ENCODE measurements around the gene AKR1C2.
"Not testable (repeated sequence)": the region's sequence is repeated elsewhere in the genome, so short reads cannot be mapped to it uniquely, and the experiment has no call there.

AKR1C2 gene

GRCh38 chr10:4984971-4985594, 18.6 kb downstream of the AKR1C2 start:
- peak; percentile 71 for DNase-seq

GRCh38 chr10:4984223-4984622, 19.4 kb downstream of the AKR1C2 start:
- no peak for DNase-seq

DNA sequence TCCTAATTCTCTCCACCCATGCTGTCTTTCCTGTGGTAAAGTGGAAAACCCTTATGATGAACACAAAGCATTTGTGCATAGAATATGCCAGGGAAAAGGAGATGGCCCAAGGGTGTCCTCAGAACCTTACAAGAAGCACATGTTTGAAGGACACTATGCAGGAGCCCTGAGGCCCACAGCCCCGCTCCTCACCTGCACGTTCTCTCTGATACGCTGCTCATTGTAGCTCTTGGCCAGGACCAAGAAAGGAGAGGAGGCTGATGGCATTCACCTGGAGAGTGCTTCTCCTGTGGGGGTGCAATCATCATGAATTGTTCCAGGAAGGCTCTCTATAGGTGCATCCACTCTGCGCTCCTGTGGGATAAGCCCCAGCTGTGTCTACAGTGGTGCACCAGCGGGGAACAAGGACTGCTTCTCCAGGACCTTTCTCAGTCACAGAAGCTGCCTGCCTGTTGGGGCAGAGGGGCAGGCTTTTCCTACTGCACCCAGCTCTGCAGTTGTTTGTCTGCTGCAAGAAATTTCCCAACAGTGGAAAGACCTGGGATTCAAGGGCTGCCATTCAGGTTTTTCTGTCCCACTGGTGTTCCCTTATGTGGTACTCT, 19.9 kb downstream of the AKR1C2 start:
- DNase-seq: no peak

DNA sequence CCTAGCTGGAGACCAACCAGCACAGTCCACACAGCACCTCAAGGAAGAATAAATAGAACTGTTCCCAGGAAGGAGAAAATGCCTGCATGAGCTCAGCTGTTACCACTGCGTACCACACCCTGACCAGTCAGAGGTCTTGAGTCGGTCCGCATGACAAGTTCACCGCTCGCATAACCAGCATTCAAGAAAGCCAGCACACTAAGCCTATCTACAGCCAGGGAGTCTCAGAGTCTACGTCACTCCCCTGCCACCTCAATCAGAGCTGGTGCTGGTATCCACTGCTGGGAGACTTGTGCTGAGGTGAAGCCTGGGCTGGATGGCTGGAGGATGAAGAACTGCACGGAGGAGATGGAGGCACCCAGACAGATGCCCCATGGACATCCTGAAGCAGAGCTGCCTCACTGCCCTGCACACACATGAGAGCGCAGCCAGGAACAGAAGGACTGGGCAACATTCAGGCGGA, 20.9 kb downstream of the AKR1C2 start:
- no peak for DNase-seq

DNA sequence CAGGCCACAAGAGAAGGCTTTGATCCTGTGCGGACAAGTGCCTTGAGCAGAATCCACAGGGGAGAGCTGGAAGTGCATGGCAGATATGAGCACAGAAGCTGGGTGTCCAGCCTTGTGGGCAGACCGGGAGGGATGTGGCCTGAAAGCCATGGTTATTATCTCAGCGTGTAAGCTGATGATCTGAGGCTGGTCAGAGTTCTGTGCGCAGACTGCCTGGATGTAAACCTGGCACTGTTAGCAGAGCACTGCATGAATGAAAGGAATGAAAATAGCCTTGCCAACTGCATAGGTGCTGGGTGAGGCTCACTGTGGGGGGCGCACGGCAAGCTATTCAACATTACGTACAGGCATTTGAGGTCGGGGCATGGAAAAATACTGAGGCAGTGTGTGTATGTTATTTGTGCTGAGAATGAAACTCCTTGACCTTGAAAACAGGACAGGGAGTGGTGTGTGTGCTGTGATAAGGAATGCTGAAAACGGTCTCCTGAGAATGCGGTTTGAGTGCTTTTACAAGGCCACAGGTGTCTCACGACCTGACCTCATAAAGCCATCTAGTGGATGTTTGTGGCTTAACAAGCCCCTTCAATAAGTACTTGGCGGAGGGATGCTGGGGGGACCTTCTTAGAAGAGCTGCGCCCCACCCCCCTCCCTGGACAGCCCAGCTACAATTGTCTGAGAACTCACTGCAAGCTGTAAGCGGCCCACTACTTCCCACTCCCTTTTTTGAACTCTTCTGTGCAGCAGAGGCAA, 21.8 kb downstream of the AKR1C2 start:
- peak; percentile 63 for DNase-seq

DNA sequence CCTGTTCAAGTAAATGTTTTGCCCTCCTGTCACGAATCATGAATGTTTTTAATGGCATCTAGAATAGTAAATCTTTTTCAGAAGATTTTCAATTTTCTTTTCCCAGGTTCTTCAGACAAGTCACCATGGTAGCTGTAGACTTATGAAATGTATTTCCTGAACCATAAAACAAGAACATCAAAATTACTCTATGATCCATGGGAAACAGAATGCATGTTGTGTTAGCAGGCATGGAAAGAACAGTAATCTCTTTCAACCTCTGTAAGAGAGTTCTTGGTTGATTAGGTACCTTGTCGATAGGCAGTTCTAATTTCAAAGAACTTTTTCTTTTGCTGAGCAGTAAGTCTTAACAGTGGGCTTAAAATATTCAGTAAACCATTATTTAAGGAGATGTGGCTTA, 22.9 kb downstream of the AKR1C2 start:
- DNase-seq: no peak

DNA sequence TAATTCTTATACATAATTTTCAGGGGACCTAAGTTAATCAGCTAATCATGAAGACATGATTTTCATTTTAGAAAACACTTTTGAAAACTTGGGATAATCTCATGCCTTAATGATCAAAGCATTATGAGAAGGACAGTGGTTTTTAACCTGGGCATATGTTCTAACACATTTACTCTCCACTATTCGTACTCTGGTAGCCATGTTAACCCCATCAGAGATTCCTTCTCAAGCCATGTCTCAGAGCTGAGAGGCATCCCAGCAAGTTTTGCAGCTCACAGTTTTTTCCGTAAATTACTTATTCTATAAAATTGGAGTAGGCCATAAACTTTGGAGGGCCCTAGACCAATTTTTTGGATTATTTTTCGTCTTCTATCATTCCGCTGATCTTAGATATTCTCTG, 24.8 kb downstream of the AKR1C2 start:
- DNase-seq: no peak

GRCh38 chr10:4977025-4977424, 26.6 kb downstream of the AKR1C2 start:
- no peak for DNase-seq

- not testable (repeated sequence) for DNase-seq
These were observed 29.3 kb downstream of the AKR1C2 start for GRCh38 chr10:4974400-4974799.

DNA sequence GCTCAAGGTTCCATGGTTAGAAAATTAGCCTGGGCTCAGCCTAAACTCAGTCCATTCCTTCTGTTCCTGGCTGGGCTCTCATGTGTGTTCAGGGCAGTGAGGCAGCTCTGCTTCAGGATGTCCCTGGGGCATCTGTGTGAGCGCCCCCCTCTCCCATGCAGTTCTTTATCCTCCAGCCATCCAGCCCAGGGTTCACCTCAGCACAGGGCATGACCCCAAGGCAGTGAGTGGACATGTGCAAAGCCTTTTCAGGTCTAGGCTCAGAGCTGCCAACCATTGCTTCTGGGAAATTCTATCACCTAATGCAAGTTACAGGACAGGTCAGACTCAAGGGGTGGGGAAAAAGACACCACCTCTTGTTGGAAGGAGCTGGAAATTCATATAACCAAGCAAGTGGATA, 30.4 kb downstream of the AKR1C2 start:
- not testable (repeated sequence) for DNase-seq

DNA sequence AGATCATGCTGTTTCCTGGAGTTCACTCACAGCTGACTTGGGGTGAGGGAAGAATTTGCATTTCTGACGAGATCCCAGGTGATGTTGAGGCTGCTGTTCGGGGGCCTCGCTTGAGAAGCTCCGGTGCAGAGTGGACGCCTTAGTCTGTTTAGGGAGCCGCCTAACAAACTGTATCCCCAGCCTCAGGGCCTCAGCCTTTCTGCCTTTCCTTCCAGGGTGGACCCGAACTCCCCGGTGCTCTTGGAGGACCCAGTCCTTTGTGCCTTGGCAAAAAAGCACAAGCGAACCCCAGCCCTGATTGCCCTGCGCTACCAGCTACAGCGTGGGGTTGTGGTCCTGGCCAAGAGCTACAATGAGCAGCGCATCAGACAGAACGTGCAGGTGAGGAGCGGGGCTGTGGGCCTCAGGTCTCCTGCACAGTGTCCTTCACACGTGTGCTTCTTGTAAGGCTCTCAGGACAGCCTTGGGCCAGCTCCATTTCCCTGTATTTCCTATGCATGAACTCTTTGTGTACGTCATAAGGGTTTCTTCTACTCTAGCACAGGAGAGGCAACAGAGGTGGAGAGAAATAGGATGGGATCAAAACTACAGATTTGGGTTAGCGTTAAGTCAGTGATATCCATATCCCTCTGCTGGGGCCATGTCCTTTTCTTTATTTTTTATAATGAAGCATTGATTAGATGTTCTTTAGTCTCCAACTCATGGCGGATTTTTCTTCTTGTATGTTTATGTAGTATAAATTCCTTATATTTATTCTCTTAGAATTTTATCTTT, 31.1 kb downstream of the AKR1C2 start:
- DNase-seq: not testable (repeated sequence)

- not testable (repeated sequence) for DNase-seq
These were observed 33.3 kb downstream of the AKR1C2 start for GRCh38 chr10:4970362-4970761.

DNA sequence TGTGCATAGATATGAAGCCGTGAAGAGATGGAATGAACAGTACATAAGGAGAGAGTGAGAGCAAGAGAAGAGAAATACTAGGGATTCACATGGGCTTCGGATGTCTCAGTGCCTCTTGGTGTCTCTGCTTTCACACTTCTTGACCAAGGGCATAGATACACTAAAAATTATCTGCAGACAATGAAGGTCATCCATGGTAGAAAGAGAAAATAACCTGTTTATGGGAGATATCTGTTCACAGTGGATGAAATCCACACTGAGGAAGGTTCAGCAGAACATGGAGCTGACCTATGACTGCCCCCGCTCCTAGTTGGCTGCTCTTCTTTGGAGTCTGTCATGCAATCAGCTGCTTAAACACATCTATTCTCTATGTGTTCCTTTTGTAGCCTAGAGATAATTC, 34.4 kb downstream of the AKR1C2 start:
- not testable (repeated sequence) for DNase-seq

DNA sequence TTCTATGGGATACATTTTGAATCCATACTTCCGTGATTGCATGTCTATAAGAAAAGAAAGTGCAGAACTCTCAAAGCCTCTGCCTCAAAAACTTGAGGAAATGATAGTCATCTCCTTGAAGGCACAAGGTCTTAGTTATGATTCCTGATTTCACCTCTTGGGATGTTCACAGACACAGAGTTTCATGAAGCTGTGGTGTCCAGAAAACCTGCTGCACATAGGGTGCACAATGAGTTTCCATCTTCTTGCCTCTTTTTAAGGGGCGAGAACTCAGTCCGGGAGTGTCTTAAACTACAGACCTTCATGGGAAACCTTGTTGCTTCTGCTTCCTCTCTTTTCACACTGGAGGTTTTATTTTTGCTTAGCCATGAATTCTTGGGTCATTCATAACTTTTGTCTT, 36.5 kb downstream of the AKR1C2 start:
- not testable (repeated sequence) for DNase-seq

DNA sequence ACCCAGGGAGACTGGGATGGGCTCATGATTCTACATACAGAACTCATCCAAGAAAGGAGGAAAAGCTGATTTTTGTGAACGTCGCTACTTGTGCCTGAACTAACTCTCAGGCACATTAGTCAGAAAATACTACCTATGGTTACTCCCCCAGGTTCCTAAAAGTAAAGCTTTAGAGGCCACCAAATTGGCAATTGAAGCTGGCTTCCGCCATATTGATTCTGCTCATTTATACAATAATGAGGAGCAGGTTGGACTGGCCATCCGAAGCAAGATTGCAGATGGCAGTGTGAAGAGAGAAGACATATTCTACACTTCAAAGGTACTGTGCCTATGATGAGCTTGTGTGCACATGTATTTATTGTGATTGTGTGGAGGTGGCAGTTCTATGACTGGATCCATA, 37.9 kb downstream of the AKR1C2 start:
- DNase-seq: not testable (repeated sequence)

DNA sequence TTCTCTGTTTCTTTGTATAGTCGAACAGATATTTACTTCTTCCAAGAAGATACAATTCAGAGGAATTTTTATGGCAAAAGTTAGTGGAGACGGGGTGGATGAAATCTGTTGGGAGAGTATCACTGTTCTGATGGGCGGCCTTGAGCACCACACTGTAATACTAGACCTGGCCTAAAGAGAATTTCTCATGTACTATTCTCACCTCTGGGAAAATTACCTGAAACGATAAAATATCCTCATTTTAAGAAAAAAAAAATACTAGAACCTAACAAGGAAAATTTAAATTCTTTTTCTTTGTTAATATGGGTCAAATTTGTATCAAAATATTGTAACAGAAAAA, 39.9 kb downstream of the AKR1C2 start:
- DNase-seq: not testable (repeated sequence)

DNA sequence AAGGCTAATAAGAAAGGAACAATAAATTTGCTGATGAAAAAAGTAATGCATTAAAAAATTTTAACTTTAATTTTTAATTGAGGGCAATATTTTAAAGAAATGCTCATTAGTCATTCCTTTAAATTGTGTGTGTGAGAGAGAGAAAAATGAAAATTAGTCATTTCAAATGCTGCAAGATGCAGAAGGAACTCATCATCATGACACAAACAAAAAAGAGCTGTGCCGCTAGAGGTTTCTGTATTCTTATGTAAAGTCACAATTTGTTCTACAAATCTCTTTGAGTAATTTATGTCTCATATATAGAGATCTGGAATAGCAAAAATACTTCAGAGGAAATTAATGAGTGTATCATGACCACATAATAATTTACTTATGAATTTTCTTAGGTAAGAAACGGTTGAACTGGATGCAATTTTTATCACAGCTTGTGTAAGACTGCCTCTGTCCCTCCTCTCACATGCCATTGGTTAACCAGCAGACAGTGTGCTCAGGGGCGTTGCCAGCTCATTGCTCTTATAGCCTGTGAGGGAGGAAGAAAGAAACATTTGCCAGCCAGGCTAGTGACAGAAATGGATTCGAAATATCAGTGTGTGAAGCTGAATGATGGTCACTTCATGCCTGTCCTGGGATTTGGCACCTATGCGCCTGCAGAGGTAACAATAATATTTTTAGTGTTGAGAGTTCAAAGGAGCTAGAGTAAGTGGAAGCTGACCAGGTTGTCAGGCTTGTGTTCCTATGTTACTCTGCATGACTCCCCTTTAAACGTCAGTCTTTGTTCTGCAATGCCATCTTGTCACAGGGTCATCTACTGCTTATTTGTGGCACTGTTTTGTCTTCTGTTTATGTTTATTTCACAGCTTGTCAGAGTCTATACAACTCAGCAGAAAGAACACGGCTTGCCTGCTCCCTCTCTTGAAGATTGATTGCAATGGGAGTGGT, 40.5 kb downstream of the AKR1C2 start, which contains the start of gene AKR1C1:
AKR1C1 (plus strand) TSS at position 540 of the 939 bp plus-strand sequence; CDS start at position 570, 30 bp downstream.
- DNase-seq: not testable (repeated sequence)

GRCh38 chr10:4962308-4962707, 41.3 kb downstream of the AKR1C2 start:
- not testable (repeated sequence) for DNase-seq

DNA sequence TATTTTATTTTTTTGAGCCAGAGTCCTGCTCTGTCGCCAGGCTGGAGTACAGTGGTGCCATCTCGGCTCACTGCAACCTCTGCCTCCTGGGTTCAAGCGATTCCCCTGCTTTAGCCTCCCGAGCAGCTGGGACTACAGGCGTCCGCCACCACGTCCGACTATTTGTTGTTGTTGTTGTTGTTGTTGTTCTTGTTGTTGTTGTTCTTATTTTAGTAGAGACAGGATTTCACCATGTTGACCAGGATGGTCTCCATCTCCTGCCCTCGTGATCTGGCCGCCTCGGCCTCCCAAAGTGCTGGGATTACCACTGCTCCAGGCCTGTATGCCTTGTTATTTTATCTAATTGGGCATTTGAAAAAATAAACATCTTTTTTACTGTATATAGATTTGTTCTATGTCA, 42.1 kb downstream of the AKR1C2 start:
- not testable (repeated sequence) for DNase-seq

DNA sequence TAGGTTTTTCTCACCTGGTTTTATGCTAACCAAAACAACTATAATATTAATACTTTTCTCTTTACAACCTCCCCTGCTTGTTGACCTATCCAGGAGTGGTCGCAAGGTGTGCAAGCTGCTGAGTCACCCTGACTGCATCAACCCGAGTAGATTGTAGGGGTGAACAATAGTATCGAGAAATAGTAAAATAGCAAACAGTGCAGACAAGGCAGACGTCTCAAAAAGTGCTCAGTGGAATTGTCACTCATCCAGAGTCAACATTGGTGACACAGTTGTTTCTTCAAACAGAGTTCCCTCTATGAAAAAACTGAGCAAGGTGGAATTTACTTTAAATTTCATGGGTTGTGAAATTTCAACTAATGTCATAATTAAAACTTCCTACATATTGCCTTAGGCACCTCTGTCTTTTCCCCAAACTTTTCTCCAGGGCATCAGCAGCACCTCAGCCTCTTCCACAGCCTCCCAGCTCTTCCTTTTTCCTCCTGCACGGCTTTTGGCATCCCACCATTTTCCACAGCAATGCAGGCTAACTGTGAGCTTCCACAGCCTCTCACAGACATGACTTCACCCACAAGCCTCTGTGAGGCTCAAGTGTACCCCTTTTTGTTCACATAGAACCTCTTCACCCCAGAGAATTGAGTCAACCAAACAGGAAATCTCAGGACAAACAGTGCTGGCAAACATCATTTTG, 46.6 kb downstream of the AKR1C2 start:
- DNase-seq: not testable (repeated sequence)

DNA sequence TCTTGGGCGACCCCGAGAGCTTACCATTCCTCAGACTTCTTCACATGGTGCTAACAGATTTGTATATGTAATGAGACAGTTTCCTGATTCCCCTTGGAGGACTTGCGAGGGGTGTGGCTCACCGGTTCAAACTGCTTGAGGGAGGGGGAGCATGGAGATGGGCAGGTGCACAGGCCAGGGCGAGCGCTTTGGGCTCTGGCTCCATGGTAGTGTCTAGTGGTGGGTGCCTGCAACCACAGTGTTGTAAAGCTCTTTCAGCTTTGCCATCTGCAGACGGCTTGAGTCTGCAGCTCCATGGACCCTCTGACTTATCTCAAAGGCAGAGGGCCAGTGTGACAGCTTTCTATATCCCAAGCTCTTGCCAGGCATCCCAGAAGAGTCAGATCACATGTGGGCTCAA, 47.6 kb downstream of the AKR1C2 start:
- DNase-seq: not testable (repeated sequence)
